Esophagus (tissue), 2 donors: ENCODE results near the gene AMH. TPM values are rescaled to one million over a fixed set of nuclear protein-coding genes. Genes with fewer than 3 reads are reported as not detected.
A peak's percentile ranks its signal among the peaks of the same experiment; 100 is the strongest.

Experiments
- H3K27ac ChIP-seq, 2 donors: one replicate each; pipeline ENCODE4 v1.5.1; 2013; ENCODE audit warnings: low read depth in 2 of 2, mild to moderate bottlenecking in 2 of 2, inconsistent platforms in 1 of 2, low read length in 1 of 2, moderate library complexity in 1 of 2
- H3K27me3 ChIP-seq, 2 donors: one replicate each; pipeline ENCODE4 v1.6.1; 2013; ENCODE audit warnings: low read length in 2 of 2, control low read depth in 1 of 2, mild to moderate bottlenecking in 1 of 2; ENCODE audit not compliant: insufficient read depth in 2 of 2, control insufficient read depth in 1 of 2
- H3K36me3 ChIP-seq, 2 donors: one replicate each; pipeline ENCODE4 v1.6.1; 2013; ENCODE audit warnings: low read length in 1 of 2; ENCODE audit not compliant: control insufficient read depth in 2 of 2, insufficient read depth in 2 of 2
- H3K4me1 ChIP-seq, 2 donors: one replicate each; pipeline ENCODE4 v1.6.1; 2013; ENCODE audit warnings: low read length in 1 of 2; ENCODE audit not compliant: control insufficient read depth in 2 of 2, insufficient read depth in 2 of 2
- H3K4me3 ChIP-seq, 2 donors: one replicate each; pipeline ENCODE4 v1.5.1; 2013; ENCODE audit warnings: low read length in 2 of 2, mild to moderate bottlenecking in 2 of 2, low read depth in 1 of 2, moderate library complexity in 1 of 2
- H3K9me3 ChIP-seq, 2 donors: one replicate each; pipeline ENCODE4 v1.6.1; 2013; ENCODE audit warnings: mild to moderate bottlenecking in 2 of 2, low read depth in 1 of 2, low read length in 1 of 2, moderate library complexity in 1 of 2; ENCODE audit not compliant: control insufficient read depth in 2 of 2, insufficient read depth in 1 of 2
- WGBS, 2 donors: extraction: QIAGEN DNeasy Blood & Tissue Kit; methylation state at CpG; one replicate each; pipeline ENCODE4 v1.1.7; 2013; 5-methylcytosine and 5-hydroxymethylcytosine counted together
- polyA plus RNA-seq, 2 donors: library from polyadenylated mRNA; stranded (reverse); fragments of 200-250 nt; gene quantifications; one replicate each; pipeline ENCODE4 v1.2.3, GENCODE V29; 2013
- donor health status: healthy with polysubstance abuse.
- donor health status: Bipolar disorder and iron deficiency.

Gene AMH
- polyA plus RNA-seq, 2 donors: 0.55 to 2.5 TPM

DNA sequence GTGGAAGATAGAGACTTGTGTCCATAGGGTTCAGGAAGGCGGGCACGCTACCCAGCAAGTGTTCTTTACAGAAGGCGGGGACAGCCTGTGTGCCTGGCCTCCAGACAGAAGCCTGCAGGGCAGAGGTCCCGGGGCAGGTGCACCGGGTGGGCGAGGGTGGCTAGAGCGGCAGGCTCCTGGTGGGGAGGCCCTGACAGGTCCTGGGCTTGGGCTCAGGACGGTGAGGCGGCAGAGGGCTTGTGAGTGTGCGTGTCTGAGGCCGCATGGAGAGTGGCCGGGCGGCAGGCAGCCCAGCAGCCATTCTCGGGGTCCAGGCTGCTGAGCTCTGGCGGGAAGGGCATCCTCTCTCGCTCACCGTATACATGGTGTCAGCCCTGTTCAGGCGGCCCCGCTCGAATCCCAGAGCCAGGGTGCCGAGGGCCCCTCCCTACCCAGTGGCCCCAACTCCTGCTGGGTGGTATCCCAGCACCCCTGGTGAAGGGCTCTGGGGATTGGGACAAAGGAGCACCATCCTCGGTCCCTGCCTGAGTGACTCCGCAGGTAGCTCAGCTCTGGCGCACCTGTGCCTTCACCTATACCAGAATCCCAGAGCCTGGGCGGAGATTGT, 3.0 kb upstream of the AMH start:
- peaks cover 15 to 54% of the 10 kb centered on the region in 2 donors for H3K36me3 ChIP-seq
- H3K4me1 ChIP-seq: peaks cover 3 to 23% of the 10 kb centered on the region in 2 donors
- WGBS, 2 donors: 91 to 92% methylated on average over 25 of the region's 25 CpGs
- no peaks in the 10 kb centered on the region for H3K9me3 ChIP-seq
- peaks cover 0 to 10% of the 10 kb centered on the region in 2 donors for H3K27me3 ChIP-seq
- H3K4me3 ChIP-seq: no peak overlapping the region
- no peak overlapping the region for H3K27ac ChIP-seq

DNA sequence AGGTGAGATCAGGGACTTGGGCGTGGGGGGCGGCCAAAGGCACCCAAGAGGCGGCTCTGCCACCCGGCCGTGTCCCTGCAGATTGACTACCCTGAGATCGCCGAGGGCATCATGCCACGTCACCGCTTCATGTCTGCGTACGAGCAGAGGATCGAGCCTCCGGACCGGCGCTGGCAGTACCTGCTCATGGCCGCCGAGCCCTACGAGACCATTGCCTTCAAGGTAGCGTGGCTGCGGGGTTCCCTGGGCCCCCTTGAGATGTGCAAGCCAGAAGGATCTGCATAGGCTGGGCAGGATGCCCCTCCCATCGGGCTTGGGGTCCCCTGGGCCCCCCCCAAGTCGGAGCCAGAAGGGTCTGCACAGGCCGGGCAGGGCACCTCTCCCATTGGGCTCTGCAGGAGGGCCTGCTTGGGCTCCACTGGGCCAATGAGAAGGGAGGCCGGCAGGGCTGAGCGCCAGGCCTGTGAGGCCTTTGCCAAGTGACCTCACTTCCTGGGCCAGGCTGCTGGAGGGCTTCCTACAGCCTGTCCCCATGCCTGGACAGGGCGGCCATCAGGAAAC, 2.2 kb upstream of the AMH start:
- Histone ChIP-seq H3K27ac (no peak overlapping the region), H3K4me3 (no peak overlapping the region), H3K4me1 (peaks cover 6 to 24% of the 10 kb centered on the region in 2 donors), H3K9me3 (no peaks in the 10 kb centered on the region), H3K27me3 (peaks cover 0 to 13% of the 10 kb centered on the region in 2 donors), H3K36me3 (peaks cover 15 to 54% of the 10 kb centered on the region in 2 donors)
- WGBS, 2 donors: 83 to 84% methylated on average over 26 of the region's 26 CpGs

- 84 to 87% methylated on average over 23 to 28 of the region's 28 CpGs for WGBS, 2 donors
- Histone ChIP-seq H3K4me3 (no peak overlapping the region), H3K4me1 (peaks cover 6 to 20% of the 10 kb centered on the region in 2 donors), H3K36me3 (peaks cover 15 to 54% of the 10 kb centered on the region in 2 donors), H3K27me3 (peaks cover 0 to 15% of the 10 kb centered on the region in 2 donors), H3K27ac (no peak overlapping the region), H3K9me3 (no peaks in the 10 kb centered on the region)
These were observed 1.6 kb upstream of the AMH start for GRCh38 chr19:2247433-2248101.

GRCh38 chr19:2248136-2249009, 750 bp upstream of the AMH start:
- 83 to 85% methylated on average over 16 to 21 of the region's 21 CpGs for WGBS, 2 donors
- peaks cover 7 to 23% of the 10 kb centered on the region in 2 donors for H3K4me1 ChIP-seq
- H3K27me3 ChIP-seq: peaks cover 0 to 23% of the 10 kb centered on the region in 2 donors
- H3K9me3 ChIP-seq: no peaks in the 10 kb centered on the region
- H3K36me3 ChIP-seq: peaks cover 15 to 50% of the 10 kb centered on the region in 2 donors
- H3K4me3 ChIP-seq: no peak overlapping the region
- H3K27ac ChIP-seq: no peak overlapping the region

DNA sequence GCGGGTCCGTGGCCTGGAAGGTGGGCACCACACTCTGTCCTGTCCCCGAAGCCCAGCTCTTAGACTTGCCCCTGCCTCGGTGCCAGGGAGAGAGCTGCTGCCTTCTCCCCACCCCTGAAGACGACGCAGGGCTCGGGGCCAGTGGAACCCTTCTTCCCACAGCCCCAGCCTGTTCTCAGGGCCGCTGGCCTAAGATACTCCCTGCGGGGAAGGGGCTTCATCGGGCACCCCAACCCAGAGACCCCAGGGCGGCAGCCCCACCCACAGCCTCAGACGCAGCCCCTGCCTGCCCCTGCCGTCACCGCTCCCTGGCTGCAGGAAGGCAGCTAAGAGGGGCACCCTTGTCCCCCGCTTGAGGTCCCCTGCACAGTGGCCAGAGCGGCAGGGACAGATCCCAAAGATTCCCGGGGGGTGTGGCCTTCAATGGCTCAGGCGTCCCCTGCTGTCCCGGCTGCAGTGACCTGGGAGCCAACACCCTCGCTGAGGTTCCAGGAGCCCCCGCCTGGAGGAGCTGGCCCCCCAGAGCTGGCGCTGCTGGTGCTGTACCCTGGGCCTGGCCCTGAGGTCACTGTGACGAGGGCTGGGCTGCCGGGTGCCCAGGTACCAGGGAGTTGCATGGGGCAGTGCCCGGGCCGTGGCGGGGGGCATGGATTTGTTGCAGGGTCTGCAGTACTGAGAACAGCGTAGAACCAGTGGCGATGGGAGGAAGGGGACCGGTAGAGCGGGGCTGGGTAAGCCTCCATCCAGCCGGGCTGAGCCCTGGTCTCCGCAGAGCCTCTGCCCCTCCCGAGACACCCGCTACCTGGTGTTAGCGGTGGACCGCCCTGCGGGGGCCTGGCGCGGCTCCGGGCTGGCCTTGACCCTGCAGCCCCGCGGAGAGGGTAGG, 1.0 kb downstream of the AMH start:
- Histone ChIP-seq H3K27ac (no peak overlapping the region), H3K4me1 (peaks cover 11 to 29% of the 10 kb centered on the region in 2 donors), H3K4me3 (peak overlapping the region in 1 of 2 donors; percentile 10), H3K9me3 (no peaks in the 10 kb centered on the region), H3K27me3 (peaks cover 0 to 25% of the 10 kb centered on the region in 2 donors), H3K36me3 (peaks cover 14 to 35% of the 10 kb centered on the region in 2 donors)
- WGBS, 2 donors: 16 to 22% methylated on average over 41 to 43 of the region's 43 CpGs

DNA sequence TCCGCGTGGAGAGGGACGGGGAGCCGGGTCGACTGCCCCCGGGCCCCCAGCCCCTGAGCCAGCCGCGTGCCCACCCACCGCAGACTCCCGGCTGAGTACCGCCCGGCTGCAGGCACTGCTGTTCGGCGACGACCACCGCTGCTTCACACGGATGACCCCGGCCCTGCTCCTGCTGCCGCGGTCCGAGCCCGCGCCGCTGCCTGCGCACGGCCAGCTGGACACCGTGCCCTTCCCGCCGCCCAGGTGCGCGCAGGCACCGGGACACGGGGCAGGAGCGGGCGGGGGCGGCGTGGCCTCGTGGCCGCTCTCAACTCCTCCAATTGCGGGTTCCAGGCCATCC, 1.6 kb downstream of the AMH start:
- H3K4me3 ChIP-seq: no peak overlapping the region
- H3K9me3 ChIP-seq: no peaks in the 10 kb centered on the region
- peaks cover 7 to 29% of the 10 kb centered on the region in 2 donors for H3K36me3 ChIP-seq
- peaks cover 0 to 25% of the 10 kb centered on the region in 2 donors for H3K27me3 ChIP-seq
- no peak overlapping the region for H3K27ac ChIP-seq
- H3K4me1 ChIP-seq: peaks cover 11 to 29% of the 10 kb centered on the region in 2 donors
- WGBS, 2 donors: 7 to 8% methylated on average over 29 to 40 of the region's 40 CpGs

GRCh38 chr19:2251106-2252054, 2.3 kb downstream of the AMH start:
- Histone ChIP-seq H3K27me3 (peaks cover 0 to 25% of the 10 kb centered on the region in 2 donors), H3K4me3 (peak overlapping the region in 1 of 2 donors; percentile 5)
- 4 to 5% methylated on average over 114 to 125 of the region's 125 CpGs for WGBS, 2 donors

More at GRCh38 chr19:2251106-2252054, 2.3 kb downstream of the AMH start:
- Histone ChIP-seq H3K4me1 (peaks cover 11 to 29% of the 10 kb centered on the region in 2 donors), H3K36me3 (peaks cover 4 to 22% of the 10 kb centered on the region in 2 donors), H3K27ac (no peak overlapping the region), H3K9me3 (no peaks in the 10 kb centered on the region)
